ENCODE results near the gene CNIH2.

The CNIH2 gene

GRCh38 chr11:66277471-66278362 is at the start of gene CNIH2:
Gene CNIH2 (plus strand): TSS chr11:66278175. CDS start chr11:66278457, 282 bp downstream.
- H3K4me3 ChIP-seq (ENCODE audit: low read length): peak within 1 kb of the TSS; percentile 27
- TF ChIP-seq CTCF (conservative IDR thresholded peaks at IDR 0.05; ENCODE audit: low read depth, low read length): no peak
- DNase-seq (ENCODE audit: low read depth): no peak

DNA sequence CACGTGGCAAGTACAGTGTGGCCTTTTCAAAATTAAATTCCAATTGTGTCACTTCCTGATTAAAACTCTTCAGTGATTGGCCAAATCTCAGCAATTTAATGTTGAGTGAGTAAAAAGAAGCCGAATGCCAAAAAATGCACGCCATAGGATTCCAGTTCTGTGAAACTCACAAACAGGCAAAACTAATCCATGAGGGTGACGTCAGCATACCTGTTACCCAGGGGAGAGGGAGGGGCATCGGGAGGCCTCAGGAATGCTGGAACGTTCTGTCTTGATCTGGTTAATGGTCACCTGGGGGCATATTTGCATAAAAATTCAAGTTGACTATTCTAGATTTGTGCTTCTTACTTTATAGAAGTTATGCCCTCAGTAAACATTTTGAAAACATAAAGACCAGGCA is 49.5 kb upstream of the CNIH2 start:
- peak; percentile 43 for DNase-seq (ENCODE audit: low read depth)
- no peak for TF ChIP-seq CTCF (conservative IDR thresholded peaks at IDR 0.05; ENCODE audit: low read depth, low read length)
- H3K4me3 ChIP-seq (ENCODE audit: low read length): no peak overlapping the region

GRCh38 chr11:66230156-66230555 is 47.8 kb upstream of the CNIH2 start:
- TF ChIP-seq CTCF (conservative IDR thresholded peaks at IDR 0.05; ENCODE audit: low read depth, low read length): no peak
- H3K4me3 ChIP-seq (ENCODE audit: low read length): no peak overlapping the region
- no peak for DNase-seq (ENCODE audit: low read depth)

- H3K4me3 ChIP-seq (ENCODE audit: low read length): no peak overlapping the region
- no peak for TF ChIP-seq CTCF (conservative IDR thresholded peaks at IDR 0.05; ENCODE audit: low read depth, low read length)
- DNase-seq (ENCODE audit: low read depth): no peak
These were observed 47.0 kb upstream of the CNIH2 start for GRCh38 chr11:66230978-66231377.

GRCh38 chr11:66231561-66231960 is 46.4 kb upstream of the CNIH2 start:
- no peak for TF ChIP-seq CTCF (conservative IDR thresholded peaks at IDR 0.05; ENCODE audit: low read depth, low read length)
- no peak for DNase-seq (ENCODE audit: low read depth)
- no peak overlapping the region for H3K4me3 ChIP-seq (ENCODE audit: low read length)

DNA sequence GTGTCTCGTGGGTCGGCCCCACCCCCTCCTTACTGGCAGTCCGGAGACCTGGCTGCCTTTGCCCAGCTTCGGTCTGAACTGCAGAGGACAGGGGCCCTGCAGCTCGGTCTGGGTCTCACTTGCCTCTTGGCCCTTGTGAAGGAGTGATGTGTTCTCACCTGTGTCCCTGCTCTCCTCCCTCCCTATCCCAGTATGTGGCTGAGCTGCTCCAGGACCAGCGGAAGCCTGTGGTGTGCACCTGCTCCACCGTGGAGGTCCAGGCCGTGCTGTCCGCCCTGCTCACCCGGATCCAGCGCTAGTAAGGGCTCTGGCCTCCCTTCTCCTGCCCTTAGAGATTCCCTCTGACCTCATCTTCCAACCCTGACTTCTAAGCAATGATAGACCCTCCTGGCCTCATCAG is 45.2 kb upstream of the CNIH2 start:
- H3K4me3 ChIP-seq (ENCODE audit: low read length): no peak overlapping the region
- no peak for DNase-seq (ENCODE audit: low read depth)
- no peak for TF ChIP-seq CTCF (conservative IDR thresholded peaks at IDR 0.05; ENCODE audit: low read depth, low read length)

- H3K4me3 ChIP-seq (ENCODE audit: low read length): no peak overlapping the region
- no peak for DNase-seq (ENCODE audit: low read depth)
- no peak for TF ChIP-seq CTCF (conservative IDR thresholded peaks at IDR 0.05; ENCODE audit: low read depth, low read length)
These were observed 44.7 kb upstream of the CNIH2 start for GRCh38 chr11:66233301-66233700.
